ENCODE data around the gene SLC46A2. TPM values are rescaled to one million over a fixed set of nuclear protein-coding genes. Genes with fewer than 3 reads are reported as not detected.

SLC46A2 gene
- total RNA-seq, 1 experiment from 2014 or later = not detected

DNA sequence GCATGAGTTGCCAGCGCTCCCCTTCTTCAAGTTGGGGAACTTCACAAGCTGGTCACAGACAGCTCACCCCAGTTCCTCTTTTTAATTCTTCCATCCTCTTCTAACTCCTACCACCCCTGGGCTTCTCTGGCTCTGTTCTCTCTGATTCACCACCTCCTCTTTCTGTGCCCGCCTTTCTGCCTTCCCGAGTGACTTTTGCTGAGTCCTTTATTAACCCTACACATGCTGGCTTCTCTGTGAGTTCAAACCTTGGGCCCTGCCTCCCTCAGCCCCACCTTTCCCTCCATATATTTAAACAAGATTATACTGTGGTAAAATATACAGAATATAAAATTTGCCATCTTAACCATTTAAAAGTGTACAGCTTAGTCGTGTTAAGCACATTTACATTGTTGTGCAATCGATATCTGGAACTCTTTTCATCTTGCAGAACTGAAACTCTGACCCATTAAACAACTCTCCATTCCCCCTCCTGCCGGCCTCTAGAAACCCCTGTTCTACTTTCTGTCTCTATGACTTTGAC lies 32.0 kb downstream of the SLC46A2 start:
- intact Hi-C loops (cut with micrococcal nuclease; ENCODE audit: unreplicated experiment) = no loop called here
- no peak for DNase-seq (ENCODE audit: low spot score)
- Histone ChIP-seq H3K36me3 (ENCODE audit: insufficient read depth, low read length, poor library complexity, severe bottlenecking) (no peaks in the 10 kb centered on the region), H3K27me3 (replicated peaks; ENCODE audit: insufficient read depth, low read depth, low read length, poor library complexity) (no peaks in the 10 kb centered on the region), H3K4me1 (ENCODE audit: insufficient read depth, low read length, poor library complexity, severe bottlenecking) (no peaks in the 10 kb centered on the region), H3K27ac (ENCODE audit: low read depth, low read length, poor library complexity, severe bottlenecking) (no peak overlapping the region), H3K9me3 (ENCODE audit: low read depth, low read length, poor library complexity, severe bottlenecking) (no peaks in the 10 kb centered on the region), H3K4me3 (ENCODE audit: low read depth, low read length, poor library complexity, severe bottlenecking) (no peak overlapping the region)
- POLR2A ChIA-PET (ENCODE audit: low non-redundant PET) = no interaction called here
- CTCF ChIA-PET = no interaction called here
- BruUV-seq (replicated peaks) = no TSS peak
- no peak for TF ChIP-seq EZH2 (IDR thresholded peaks at IDR 0.05; ENCODE audit: borderline replicate concordance, low read depth, low read length, poor library complexity, severe bottlenecking)
- TF ChIP-seq, protein P1, sequence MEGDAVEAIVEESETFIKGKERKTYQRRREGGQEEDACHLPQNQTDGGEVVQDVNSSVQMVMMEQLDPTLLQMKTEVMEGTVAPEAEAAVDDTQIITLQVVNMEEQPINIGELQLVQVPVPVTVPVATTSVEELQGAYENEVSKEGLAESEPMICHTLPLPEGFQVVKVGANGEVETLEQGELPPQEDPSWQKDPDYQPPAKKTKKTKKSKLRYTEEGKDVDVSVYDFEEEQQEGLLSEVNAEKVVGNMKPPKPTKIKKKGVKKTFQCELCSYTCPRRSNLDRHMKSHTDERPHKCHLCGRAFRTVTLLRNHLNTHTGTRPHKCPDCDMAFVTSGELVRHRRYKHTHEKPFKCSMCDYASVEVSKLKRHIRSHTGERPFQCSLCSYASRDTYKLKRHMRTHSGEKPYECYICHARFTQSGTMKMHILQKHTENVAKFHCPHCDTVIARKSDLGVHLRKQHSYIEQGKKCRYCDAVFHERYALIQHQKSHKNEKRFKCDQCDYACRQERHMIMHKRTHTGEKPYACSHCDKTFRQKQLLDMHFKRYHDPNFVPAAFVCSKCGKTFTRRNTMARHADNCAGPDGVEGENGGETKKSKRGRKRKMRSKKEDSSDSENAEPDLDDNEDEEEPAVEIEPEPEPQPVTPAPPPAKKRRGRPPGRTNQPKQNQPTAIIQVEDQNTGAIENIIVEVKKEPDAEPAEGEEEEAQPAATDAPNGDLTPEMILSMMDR (conservative IDR thresholded peaks at IDR 0.05; ENCODE audit: low read depth, low read length) = no peak

DNA sequence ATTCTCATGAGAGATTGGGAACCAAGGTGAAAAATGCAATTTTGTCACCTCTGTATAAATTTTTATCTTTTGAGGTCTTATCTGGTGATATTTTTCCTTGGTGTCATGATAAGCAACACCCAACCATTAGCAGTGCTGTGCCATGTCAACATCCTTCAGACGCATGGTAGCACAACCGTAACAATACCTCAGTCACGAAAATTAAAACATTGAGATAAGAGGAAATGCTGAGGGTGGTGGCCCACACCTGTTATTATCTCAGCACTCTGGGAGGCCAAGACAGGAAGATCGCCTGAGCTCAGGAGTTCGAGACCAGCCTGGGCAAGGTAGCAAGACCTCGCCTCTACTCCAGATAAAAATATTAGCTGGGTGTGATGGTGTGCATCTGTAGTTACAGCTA lies 32.7 kb downstream of the SLC46A2 start:
- Histone ChIP-seq H3K4me3 (ENCODE audit: low read depth, low read length, poor library complexity, severe bottlenecking) (no peak overlapping the region), H3K27ac (ENCODE audit: low read depth, low read length, poor library complexity, severe bottlenecking) (no peak overlapping the region), H3K27me3 (replicated peaks; ENCODE audit: insufficient read depth, low read depth, low read length, poor library complexity) (no peaks in the 10 kb centered on the region), H3K4me1 (ENCODE audit: insufficient read depth, low read length, poor library complexity, severe bottlenecking) (no peaks in the 10 kb centered on the region), H3K36me3 (ENCODE audit: insufficient read depth, low read length, poor library complexity, severe bottlenecking) (no peaks in the 10 kb centered on the region), H3K9me3 (ENCODE audit: low read depth, low read length, poor library complexity, severe bottlenecking) (no peaks in the 10 kb centered on the region)
- TF ChIP-seq EZH2 (IDR thresholded peaks at IDR 0.05; ENCODE audit: borderline replicate concordance, low read depth, low read length, poor library complexity, severe bottlenecking) = no peak
- TF ChIP-seq, protein P1 (conservative IDR thresholded peaks at IDR 0.05; ENCODE audit: low read depth, low read length) = no peak
- DNase-seq (ENCODE audit: low spot score) = no peak
- no TSS peak for BruUV-seq (replicated peaks)
- intact Hi-C loops (cut with micrococcal nuclease; ENCODE audit: unreplicated experiment) = no loop called here
- ChIA-PET CTCF (no interaction called here), POLR2A (ENCODE audit: low non-redundant PET) (interaction anchor here (0.6 kb wide), 1 partner anchor 30 kb away, joined by 3 read pairs; no protein-coding TSS in a partner anchor)

DNA sequence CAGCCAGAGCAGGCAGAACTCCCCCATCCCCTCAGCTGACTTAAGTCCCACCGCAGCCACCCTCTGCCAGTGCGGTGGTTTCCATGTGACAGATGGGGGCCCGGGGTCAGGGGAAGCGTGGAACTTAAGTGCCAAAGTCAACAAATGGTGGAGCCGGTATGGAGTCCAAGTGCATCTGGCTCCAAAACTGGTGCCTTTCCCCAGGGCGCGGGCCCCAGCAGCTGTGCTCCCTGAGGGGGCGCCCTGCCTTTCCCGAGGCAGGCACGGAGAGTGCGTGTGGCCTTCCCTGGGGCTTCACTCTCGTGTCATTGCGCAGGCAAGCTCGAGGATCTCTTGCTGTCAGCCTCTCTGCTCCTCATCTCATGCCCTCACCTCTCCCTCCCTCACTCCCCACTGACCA lies 33.8 kb downstream of the SLC46A2 start:
- no TSS peak for BruUV-seq (replicated peaks)
- CTCF ChIA-PET = no interaction called here
- no peak for DNase-seq (ENCODE audit: low spot score)

More for the DNA sequence above, 33.8 kb downstream of the SLC46A2 start:
- intact Hi-C loops (cut with micrococcal nuclease; ENCODE audit: unreplicated experiment) = no loop called here
- POLR2A ChIA-PET (ENCODE audit: low non-redundant PET) = no interaction called here
- no peaks in the 10 kb centered on the region for H3K36me3 ChIP-seq (ENCODE audit: insufficient read depth, low read length, poor library complexity, severe bottlenecking)
- H3K27me3 ChIP-seq (replicated peaks; ENCODE audit: insufficient read depth, low read depth, low read length, poor library complexity) = no peaks in the 10 kb centered on the region
- H3K4me1 ChIP-seq (ENCODE audit: insufficient read depth, low read length, poor library complexity, severe bottlenecking) = no peaks in the 10 kb centered on the region
- H3K4me3 ChIP-seq (ENCODE audit: low read depth, low read length, poor library complexity, severe bottlenecking) = no peak overlapping the region
- H3K27ac ChIP-seq (ENCODE audit: low read depth, low read length, poor library complexity, severe bottlenecking) = no peak overlapping the region
- no peaks in the 10 kb centered on the region for H3K9me3 ChIP-seq (ENCODE audit: low read depth, low read length, poor library complexity, severe bottlenecking)
- TF ChIP-seq, protein P1 (conservative IDR thresholded peaks at IDR 0.05; ENCODE audit: low read depth, low read length) = no peak
- no peak for TF ChIP-seq EZH2 (IDR thresholded peaks at IDR 0.05; ENCODE audit: borderline replicate concordance, low read depth, low read length, poor library complexity, severe bottlenecking)
